Right lobe of liver (tissue), 6 donors: ENCODE data around the gene APOH. TPM values are rescaled to one million over a fixed set of nuclear protein-coding genes. Genes with fewer than 3 reads are reported as not detected.
"Not testable (repeated sequence)": the region's sequence is repeated elsewhere in the genome, so short reads cannot be mapped to it uniquely, and the experiment has no call there.

Experiments used
- ATAC-seq, 4 donors: fragments of 200-7000 bp; cut with Tn5 transposase; one replicate each; pipeline ENCODE4 v1.9.1; 2020; ENCODE audit warnings: mild to moderate bottlenecking in 4 of 4, moderate library complexity in 4 of 4
- DNase-seq, 3 donors: peaks; one replicate each; pipeline ENCODE4 v3.0.0-alpha.2; 2020
- H3K27ac ChIP-seq, 3 donors: fragments of 200-600 bp; one replicate each; pipeline ENCODE4 v1.8.0; 2022
- H3K27me3 ChIP-seq, 2 donors: fragments of 200-600 bp; one replicate each; pipeline ENCODE4 v1.8.0; 2022
- H3K36me3 ChIP-seq, 4 donors: fragments of 200-600 bp; sonication (generic) in 1 of 4; one replicate each; pipeline versions ENCODE4 v1.5.1 to v1.8.0; 2017 to 2022; ENCODE audit warnings: control low read depth in 1 of 4
- H3K4me1 ChIP-seq, 4 donors: fragments of 200-600 bp; sonication (generic) in 1 of 4; one replicate each; pipeline versions ENCODE4 v1.5.1 to v1.8.0; 2017 to 2022; ENCODE audit warnings: control low read depth in 1 of 4
- H3K4me3 ChIP-seq, 3 donors: fragments of 200-600 bp; one replicate each; pipeline ENCODE4 v1.8.0; 2022
- H3K9me3 ChIP-seq, 4 donors: fragments of 200-600 bp; sonication (generic) in 1 of 4; one replicate each; pipeline versions ENCODE4 v1.5.1 to v1.8.0; 2017 to 2022; ENCODE audit warnings: control low read depth in 1 of 4
- CTCF ChIP-seq, 4 donors: fragments of 200-600 bp in 3 of 4; fragments of 450-650 bp in 1 of 4; IDR thresholded peaks; one replicate each; pipeline versions ENCODE4 v1.5.1 to v1.8.0; 2016 to 2022; ENCODE audit warnings: antibody characterized with exemption in 4 of 4, mild to moderate bottlenecking in 2 of 4
- POLR2A ChIP-seq: fragments of 450-650 bp; IDR thresholded peaks from one replicate; pipeline ENCODE4 v1.6.1; 2017; ENCODE audit warnings: antibody characterized with exemption, mild to moderate bottlenecking
- WGBS: methylation state at CpG from one replicate; pipeline ENCODE4 v1.1.6; 2018; ENCODE audit warnings: low coverage, low lambda C conversion rate; ENCODE audit not compliant: insufficient coverage; ENCODE audit errors: missing lambda C conversion rate; 5-methylcytosine and 5-hydroxymethylcytosine counted together
- intact Hi-C, 2 donors: fragments of 100-400 bp; cut with DNase I; formaldehyde crosslinking; loops; one replicate each; pipeline versions ENCODE4 v1.11.2 to v1.14.1; 2022
- total RNA-seq, 6 experiments: library from RNA; depleted of rRNA in 2 of 6; stranded (reverse); fragments of >200 nt in 2 of 6; fragmentation: NEBNext Ultra II Directional in 3 of 6; extraction: Animal tissue kit (Norgen Biotek cat#: 25700) in 3 of 6; gene quantifications; one replicate each; pipeline versions ENCODE4 v1.1.0 to v1.2.4, GENCODE V29; 2016 to 2023
- donor health status: DM: no; HTN: yes; CAD: no.
- donor health status: DM: no; HTN: no; CAD: no.
- donor health status: DM: no; HTN: no; CAD: no.
- donor health status: DM: no; HTN: yes; CAD: no.
- donor health status: DM: no; HTN: yes; CAD: no.

APOH gene
- total RNA-seq, 6 experiments from 2014 or later: 3,186 to 7,027 (median 4,523) TPM

DNA sequence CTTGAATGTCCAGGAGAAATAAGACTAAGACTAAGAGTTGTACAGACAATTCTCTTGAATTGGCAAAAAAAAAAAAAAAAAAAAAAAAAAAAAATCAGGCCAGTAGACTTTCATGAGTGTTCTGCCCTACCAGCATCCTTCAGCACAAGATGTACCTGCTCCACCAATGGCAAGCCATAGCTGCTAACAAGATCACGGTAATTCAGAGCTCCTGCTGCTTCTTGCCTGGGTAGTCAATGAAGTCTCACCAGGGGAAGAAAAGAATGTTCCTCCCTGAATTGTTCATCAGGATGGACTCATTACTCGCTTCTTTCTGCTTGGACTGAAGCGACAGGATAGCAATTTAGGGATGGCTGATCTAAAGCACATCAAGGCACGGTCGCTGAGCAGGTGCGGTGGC is 31.1 kb upstream of the APOH start:
- Histone ChIP-seq H3K36me3 (no peaks in the 10 kb centered on the region), H3K4me1 (no peaks in the 10 kb centered on the region), H3K4me3 (no peak overlapping the region), H3K9me3 (no peaks in the 10 kb centered on the region), H3K27ac (no peak overlapping the region), H3K27me3 (no peaks in the 10 kb centered on the region)
- ATAC-seq (no peak), DNase-seq (no peak)
- TF ChIP-seq CTCF (IDR thresholded peaks at IDR 0.05): no peak
- no peak for TF ChIP-seq POLR2A
- 83% methylated on average over 5 of the region's 6 CpGs for WGBS
- intact Hi-C loops: loop anchor here in 1 of 2 donors (10.0 kb wide), 1 partner anchor 305 kb away; no protein-coding TSS in a partner anchor

- Histone ChIP-seq H3K27me3 (no peaks in the 10 kb centered on the region), H3K4me3 (no peak overlapping the region), H3K36me3 (no peaks in the 10 kb centered on the region), H3K4me1 (no peaks in the 10 kb centered on the region), H3K27ac (no peak overlapping the region), H3K9me3 (no peaks in the 10 kb centered on the region)
- no peak for TF ChIP-seq POLR2A
- no peak for TF ChIP-seq CTCF (IDR thresholded peaks at IDR 0.05)
- intact Hi-C loops: no loop called here
- ATAC-seq: no peak
- WGBS: 59% methylated on average over 3 of the region's 3 CpGs
- no peak for DNase-seq
These were observed 26.3 kb upstream of the APOH start for GRCh38 chr17:66255527-66255971.

GRCh38 chr17:66255112-66255511 is 25.9 kb upstream of the APOH start:
- H3K4me3 ChIP-seq: no peak overlapping the region
- no peaks in the 10 kb centered on the region for H3K27me3 ChIP-seq
- peak; percentile 92 to 99 (median 94) for ATAC-seq
- WGBS: 25% methylated on average over 4 of the region's 4 CpGs
- intact Hi-C loops: no loop called here
- no peak overlapping the region for H3K27ac ChIP-seq
- H3K9me3 ChIP-seq: no peaks in the 10 kb centered on the region
- DNase-seq: no peak
- TF ChIP-seq CTCF (IDR thresholded peaks at IDR 0.05) (peak; percentile 72 to 92 (median 78)), POLR2A (no peak)
- H3K4me1 ChIP-seq: no peaks in the 10 kb centered on the region
- H3K36me3 ChIP-seq: no peaks in the 10 kb centered on the region

DNA sequence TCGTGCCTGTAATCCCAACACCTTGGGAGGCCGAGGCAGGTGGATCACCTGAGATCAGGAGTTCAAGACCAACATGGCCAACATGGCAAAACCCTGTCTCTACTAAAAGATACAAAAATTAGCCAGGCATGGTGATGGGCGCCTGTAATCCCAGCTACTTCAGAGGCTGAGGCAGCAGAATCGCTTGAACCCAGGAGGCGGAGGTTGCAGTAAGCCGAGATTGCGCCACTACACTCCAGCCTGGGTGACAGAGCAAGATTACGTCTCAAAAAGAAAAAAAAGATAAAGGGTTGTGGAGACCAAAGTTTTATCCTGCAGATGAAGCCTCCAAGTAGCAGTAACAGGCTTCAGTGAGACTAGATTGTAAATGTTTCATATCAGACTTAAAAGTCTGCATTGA is 24.2 kb upstream of the APOH start:
- intact Hi-C loops, H3K36me3 ChIP-seq, H3K4me3 ChIP-seq, H3K4me1 ChIP-seq, H3K9me3 ChIP-seq, H3K27ac ChIP-seq, H3K27me3 ChIP-seq, DNase-seq, ATAC-seq: not testable (repeated sequence)
- 67% methylated on average over 7 of the region's 8 CpGs for WGBS

- H3K27ac ChIP-seq: no peak overlapping the region
- H3K4me1 ChIP-seq: no peaks in the 10 kb centered on the region
- TF ChIP-seq POLR2A (no peak), CTCF (IDR thresholded peaks at IDR 0.05) (no peak)
- no peaks in the 10 kb centered on the region for H3K9me3 ChIP-seq
- DNase-seq (no peak), ATAC-seq (no peak)
- intact Hi-C loops: no loop called here
- no peak overlapping the region for H3K4me3 ChIP-seq
- no peaks in the 10 kb centered on the region for H3K36me3 ChIP-seq
- 92% methylated on average over 3 of the region's 3 CpGs for WGBS
- H3K27me3 ChIP-seq: no peaks in the 10 kb centered on the region
These were observed 21.5 kb upstream of the APOH start for GRCh38 chr17:66250686-66251085.
